Measurements from ENCODE around the gene GAS2L1. TPM values are rescaled to one million over a fixed set of nuclear protein-coding genes. Genes with fewer than 3 reads are reported as not detected.

The GAS2L1 gene
- total and polyA plus RNA-seq, 10 donors: 7.0 to 41.5 (median 28.3) TPM

DNA sequence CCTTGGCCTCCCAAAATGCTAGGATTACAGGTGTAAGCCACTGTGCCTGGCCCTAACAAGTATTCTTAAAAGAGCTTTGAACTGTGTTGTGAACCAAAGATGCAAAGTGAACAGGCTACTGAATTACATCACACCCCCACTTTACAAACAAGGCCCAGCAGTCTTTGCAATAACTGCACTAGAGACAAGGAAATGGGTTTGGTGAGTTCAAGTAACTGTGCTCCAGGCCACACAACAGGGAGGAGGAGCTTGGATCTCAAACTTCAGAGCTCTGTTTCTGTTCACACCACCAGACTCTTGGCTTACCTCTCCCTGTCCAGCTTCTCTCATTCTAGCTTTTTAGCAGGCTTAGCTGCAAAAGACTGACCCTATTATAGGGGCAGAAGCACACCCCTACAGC is 39.5 kb downstream of the GAS2L1 start:
- H3K4me3 ChIP-seq: no peak overlapping the region
- no peak overlapping the region for H3K27ac ChIP-seq
- no peak for DNase-seq
- no peaks in the 10 kb centered on the region for H3K4me1 ChIP-seq
- peaks cover 5 to 100% (median 97%) of the 10 kb centered on the region in 6 donors for H3K36me3 ChIP-seq
- no peaks in the 10 kb centered on the region for H3K27me3 ChIP-seq (replicated peaks in 1 of 7)
- TF ChIP-seq, protein P1, sequence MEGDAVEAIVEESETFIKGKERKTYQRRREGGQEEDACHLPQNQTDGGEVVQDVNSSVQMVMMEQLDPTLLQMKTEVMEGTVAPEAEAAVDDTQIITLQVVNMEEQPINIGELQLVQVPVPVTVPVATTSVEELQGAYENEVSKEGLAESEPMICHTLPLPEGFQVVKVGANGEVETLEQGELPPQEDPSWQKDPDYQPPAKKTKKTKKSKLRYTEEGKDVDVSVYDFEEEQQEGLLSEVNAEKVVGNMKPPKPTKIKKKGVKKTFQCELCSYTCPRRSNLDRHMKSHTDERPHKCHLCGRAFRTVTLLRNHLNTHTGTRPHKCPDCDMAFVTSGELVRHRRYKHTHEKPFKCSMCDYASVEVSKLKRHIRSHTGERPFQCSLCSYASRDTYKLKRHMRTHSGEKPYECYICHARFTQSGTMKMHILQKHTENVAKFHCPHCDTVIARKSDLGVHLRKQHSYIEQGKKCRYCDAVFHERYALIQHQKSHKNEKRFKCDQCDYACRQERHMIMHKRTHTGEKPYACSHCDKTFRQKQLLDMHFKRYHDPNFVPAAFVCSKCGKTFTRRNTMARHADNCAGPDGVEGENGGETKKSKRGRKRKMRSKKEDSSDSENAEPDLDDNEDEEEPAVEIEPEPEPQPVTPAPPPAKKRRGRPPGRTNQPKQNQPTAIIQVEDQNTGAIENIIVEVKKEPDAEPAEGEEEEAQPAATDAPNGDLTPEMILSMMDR (IDR thresholded peaks at IDR 0.05 in 8 of 11, conservative IDR thresholded peaks at IDR 0.05 in 3 of 11): no peak
- TF ChIP-seq POLR2AphosphoS5 (IDR thresholded peaks at IDR 0.05) (no peak), POLR2A (IDR thresholded peaks at IDR 0.05) (no peak)
- no peaks in the 10 kb centered on the region for H3K9me3 ChIP-seq
- intact Hi-C loops (cut with DNase I; ENCODE audit: low total_unique reads): no loop called here

DNA sequence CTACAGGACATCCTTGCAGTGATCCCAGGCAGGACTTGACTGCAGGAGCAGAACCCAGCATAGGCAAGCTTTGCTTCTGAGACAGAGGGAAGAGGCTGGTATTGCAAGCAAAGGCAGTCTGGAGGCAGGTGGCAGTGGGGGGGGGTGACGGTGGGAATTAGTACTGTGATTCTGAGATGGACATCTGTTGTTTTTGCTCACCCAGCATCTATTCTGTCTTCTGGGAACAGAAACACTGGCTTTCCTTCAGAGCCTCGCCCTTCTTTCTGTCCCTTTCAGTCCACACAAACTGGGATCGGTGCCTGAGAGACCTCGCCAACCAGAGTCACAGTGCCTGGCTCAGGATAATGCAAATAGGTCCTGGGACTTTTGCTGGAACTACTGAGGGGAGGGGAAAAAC is 40.2 kb downstream of the GAS2L1 start:
- 85 to 99% (median 95%) methylated on average over 4 of the region's 4 CpGs for WGBS, 5 donors
- intact Hi-C loops (cut with DNase I; ENCODE audit: low total_unique reads): no loop called here

DNA sequence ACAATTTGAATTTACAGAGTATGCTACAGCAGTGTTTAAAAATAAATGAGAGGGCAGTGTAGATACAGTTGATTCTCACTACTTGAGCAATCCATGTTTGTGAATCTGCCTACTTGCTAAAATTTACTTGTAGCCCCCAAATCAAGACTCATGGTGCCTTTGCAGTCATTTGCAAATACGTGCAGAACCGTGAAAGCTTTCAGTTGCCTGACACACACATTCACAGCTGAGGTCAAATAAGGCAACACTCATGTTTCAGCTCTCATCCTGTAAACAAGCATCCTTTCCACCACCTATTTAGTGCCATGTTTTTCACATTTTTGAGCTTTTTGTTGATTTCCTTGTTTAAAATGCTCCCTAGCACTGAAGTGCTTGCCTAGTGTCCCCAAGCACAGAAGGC is 41.6 kb downstream of the GAS2L1 start:
- intact Hi-C loops (cut with DNase I; ENCODE audit: low total_unique reads): no loop called here
- H3K9me3 ChIP-seq: no peaks in the 10 kb centered on the region
- no peak for DNase-seq

More for the DNA sequence above, 40.2 kb downstream of the GAS2L1 start:
- Histone ChIP-seq H3K4me1 (no peaks in the 10 kb centered on the region), H3K9me3 (no peaks in the 10 kb centered on the region), H3K27me3 (replicated peaks in 1 of 7) (no peaks in the 10 kb centered on the region), H3K4me3 (no peak overlapping the region), H3K36me3 (peaks cover 5 to 100% (median 97%) of the 10 kb centered on the region in 6 donors), H3K27ac (no peak overlapping the region)
- no peak for DNase-seq
- TF ChIP-seq, protein P1 (IDR thresholded peaks at IDR 0.05 in 8 of 11, conservative IDR thresholded peaks at IDR 0.05 in 3 of 11): no peak
- TF ChIP-seq POLR2A (IDR thresholded peaks at IDR 0.05): no peak
- no peak for TF ChIP-seq POLR2AphosphoS5 (IDR thresholded peaks at IDR 0.05)

DNA sequence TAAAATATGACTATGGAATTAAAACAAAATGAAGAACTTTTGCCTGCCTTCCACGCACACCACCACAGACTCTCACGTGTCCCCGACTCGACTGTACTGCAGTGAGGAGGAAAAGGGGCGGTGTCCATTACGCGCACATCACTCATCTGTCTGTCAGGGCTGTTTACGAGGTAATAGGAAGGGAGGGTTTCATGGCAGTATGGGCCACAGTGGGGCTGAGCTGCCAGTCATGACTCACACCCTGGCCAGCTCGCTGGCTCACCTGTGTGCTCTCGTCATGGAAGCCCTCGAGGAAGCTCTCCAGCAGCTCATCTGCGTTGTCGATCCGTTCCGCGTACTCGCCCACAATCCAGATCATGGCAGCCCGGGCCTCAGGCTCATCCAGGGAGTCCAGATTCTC is 42.5 kb downstream of the GAS2L1 start:
- Histone ChIP-seq H3K27ac (no peak overlapping the region), H3K36me3 (peaks cover 5 to 100% (median 97%) of the 10 kb centered on the region in 6 donors), H3K9me3 (no peaks in the 10 kb centered on the region), H3K4me1 (no peaks in the 10 kb centered on the region), H3K27me3 (replicated peaks in 1 of 7) (no peaks in the 10 kb centered on the region), H3K4me3 (no peak overlapping the region)
- intact Hi-C loops (cut with DNase I; ENCODE audit: low total_unique reads): no loop called here
- TF ChIP-seq POLR2A (IDR thresholded peaks at IDR 0.05) (no peak), POLR2AphosphoS5 (IDR thresholded peaks at IDR 0.05) (peak in 1 of 3 donors; percentile 26)
- WGBS, 5 donors: 90 to 94% (median 93%) methylated on average over 18 of the region's 18 CpGs
- no peak for DNase-seq

More for the DNA sequence above, 41.6 kb downstream of the GAS2L1 start:
- H3K4me1 ChIP-seq: no peaks in the 10 kb centered on the region
- no peak overlapping the region for H3K4me3 ChIP-seq
- TF ChIP-seq, protein P1 (IDR thresholded peaks at IDR 0.05 in 8 of 11, conservative IDR thresholded peaks at IDR 0.05 in 3 of 11): no peak
- no peak for TF ChIP-seq POLR2AphosphoS5 (IDR thresholded peaks at IDR 0.05)
- TF ChIP-seq POLR2A (IDR thresholded peaks at IDR 0.05): no peak
- H3K27me3 ChIP-seq (replicated peaks in 1 of 7): no peaks in the 10 kb centered on the region
- H3K27ac ChIP-seq: no peak overlapping the region
- H3K36me3 ChIP-seq: peaks cover 5 to 100% (median 97%) of the 10 kb centered on the region in 6 donors
- WGBS, 5 donors: 81 to 92% (median 88%) methylated on average over 2 of the region's 2 CpGs

DNA sequence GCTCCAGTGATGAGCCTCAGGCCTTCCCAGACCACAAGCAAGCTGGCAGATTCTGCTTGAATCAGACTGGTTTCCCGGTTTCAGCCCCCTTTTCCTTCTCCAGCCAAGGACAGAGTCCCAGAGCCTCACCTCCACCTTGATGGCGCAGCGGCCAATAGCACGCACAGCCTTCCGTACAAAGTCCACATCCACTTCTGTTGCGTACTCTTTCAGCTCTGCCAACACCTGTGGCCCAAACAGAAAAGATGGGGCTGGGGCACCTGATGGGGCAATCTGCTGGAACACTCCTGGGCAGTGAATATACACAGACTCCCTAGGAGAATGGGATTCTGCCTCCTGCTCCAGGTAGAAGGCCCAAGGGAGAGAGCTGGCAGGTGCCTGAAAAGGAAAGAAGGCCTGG is 44.6 kb downstream of the GAS2L1 start:
- DNase-seq: no peak
- Histone ChIP-seq H3K36me3 (peaks cover 12 to 100% (median 100%) of the 10 kb centered on the region in 6 donors), H3K4me1 (no peaks in the 10 kb centered on the region), H3K4me3 (no peak overlapping the region), H3K27ac (no peak overlapping the region), H3K27me3 (replicated peaks in 1 of 7) (no peaks in the 10 kb centered on the region), H3K9me3 (no peaks in the 10 kb centered on the region)
- TF ChIP-seq POLR2A (IDR thresholded peaks at IDR 0.05) (no peak), POLR2AphosphoS5 (IDR thresholded peaks at IDR 0.05) (no peak)
- TF ChIP-seq, protein P1 (IDR thresholded peaks at IDR 0.05 in 8 of 11, conservative IDR thresholded peaks at IDR 0.05 in 3 of 11): no peak
- WGBS, 5 donors: 95 to 100% (median 98%) methylated on average over 6 of the region's 6 CpGs
- intact Hi-C loops (cut with DNase I; ENCODE audit: low total_unique reads): no loop called here
